Osteocyte (in vitro differentiated cells): ENCODE results near the gene OR10G7. TPM values are rescaled to one million over a fixed set of nuclear protein-coding genes. Genes with fewer than 3 reads are reported as not detected.

Source experiments
- DNase-seq: peaks from one replicate; pipeline ENCODE4 v3.0.0; 2021; ENCODE audit warnings: mixed read lengths; ENCODE audit not compliant: unreplicated experiment; ENCODE audit errors: extremely low spot score
- H3K27ac Mint-ChIP-seq: one replicate; pipeline ENCODE4 v1.8.0; 2021; ENCODE audit warnings: mild to moderate bottlenecking, mixed read lengths; ENCODE audit not compliant: unreplicated experiment
- H3K27me3 Mint-ChIP-seq: one replicate; pipeline ENCODE4 v1.8.0; 2021; ENCODE audit warnings: mixed read lengths; ENCODE audit not compliant: unreplicated experiment
- H3K36me3 Mint-ChIP-seq: one replicate; pipeline ENCODE4 v1.8.0; 2021; ENCODE audit warnings: mixed read lengths; ENCODE audit not compliant: unreplicated experiment
- H3K4me1 Mint-ChIP-seq: one replicate; pipeline ENCODE4 v1.8.0; 2021; ENCODE audit warnings: mixed read lengths; ENCODE audit not compliant: unreplicated experiment
- H3K4me3 Mint-ChIP-seq: one replicate; pipeline ENCODE4 v1.8.0; 2021; ENCODE audit warnings: mild to moderate bottlenecking, moderate library complexity, mixed read lengths; ENCODE audit not compliant: unreplicated experiment
- H3K9me3 Mint-ChIP-seq: one replicate; pipeline ENCODE4 v1.8.0; 2021; ENCODE audit warnings: mixed read lengths; ENCODE audit not compliant: unreplicated experiment
- total RNA-seq: library from RNA; stranded (reverse); gene quantifications from 2 replicates; pipeline ENCODE4 v1.2.1, GENCODE V29; 2021
- TF ChIP-seq, protein P1 (sequence below): fragments of 200-600 bp; sonication (generic); IDR thresholded peaks from 2 replicates; pipeline ENCODE4 v1.5.0; 2021; ENCODE audit warnings: antibody characterized with exemption, mild to moderate bottlenecking, moderate library complexity

OR10G7 gene
- total RNA-seq, 1 donor from 2014 or later: not detected

DNA sequence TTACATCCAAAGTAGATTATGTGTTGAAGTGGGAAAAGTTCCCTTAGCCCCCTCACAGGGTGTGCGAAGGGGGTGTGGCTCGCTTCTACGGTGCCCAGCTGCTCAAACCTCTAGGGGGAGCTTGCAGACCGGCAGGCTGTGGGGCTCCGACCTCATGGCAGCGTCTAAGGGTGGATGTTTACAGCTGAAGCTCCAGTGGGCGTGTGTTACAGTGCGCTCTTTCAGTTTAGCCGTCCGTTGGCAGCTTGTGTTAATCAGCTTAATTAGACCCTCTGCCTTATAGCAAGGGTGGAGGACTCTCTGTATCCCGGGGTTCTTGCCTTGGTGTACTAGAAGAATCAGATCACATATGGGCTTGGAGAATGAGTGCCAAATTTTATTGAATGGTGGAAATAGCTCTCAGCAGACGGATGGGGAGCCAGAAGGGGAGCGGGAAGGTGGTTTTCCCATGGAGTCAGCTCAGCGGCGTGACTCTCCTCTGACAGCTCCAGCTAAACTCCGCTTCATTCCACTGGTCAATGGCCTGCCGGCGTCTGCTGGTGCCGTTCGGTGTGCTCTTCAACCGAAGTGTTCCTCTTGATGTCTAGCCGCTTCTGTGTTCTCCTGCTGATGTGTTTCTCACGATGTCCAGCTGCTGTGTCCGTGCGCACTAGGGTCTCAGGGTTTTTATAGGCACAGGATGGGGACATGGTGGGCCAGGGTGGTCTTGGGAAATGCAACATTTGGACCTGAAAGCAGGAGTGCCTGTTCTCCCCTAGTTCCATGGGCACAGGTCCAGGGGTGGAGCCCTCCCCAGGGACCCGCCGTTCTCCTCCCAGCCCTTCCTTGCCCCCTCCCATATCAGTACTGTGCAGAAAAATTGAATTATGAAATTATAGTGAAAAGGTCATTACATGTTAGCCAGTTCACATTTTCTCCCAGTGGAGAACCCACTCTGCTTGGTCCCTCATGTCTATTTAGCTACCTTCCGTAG, 28.6 kb upstream of the OR10G7 start:
- no peak overlapping the region for H3K4me3 Mint-ChIP-seq
- no peak for DNase-seq

GRCh38 chr11:124068601-124069110, 27.5 kb upstream of the OR10G7 start:
- Mint-ChIP-seq H3K4me1 (peaks cover 3% of the 10 kb centered on the region), H3K36me3 (no peaks in the 10 kb centered on the region), H3K9me3 (no peaks in the 10 kb centered on the region), H3K4me3 (no peak overlapping the region), H3K27me3 (peaks cover 48% of the 10 kb centered on the region), H3K27ac (no peak overlapping the region)
- no peak for DNase-seq
- TF ChIP-seq, protein P1, sequence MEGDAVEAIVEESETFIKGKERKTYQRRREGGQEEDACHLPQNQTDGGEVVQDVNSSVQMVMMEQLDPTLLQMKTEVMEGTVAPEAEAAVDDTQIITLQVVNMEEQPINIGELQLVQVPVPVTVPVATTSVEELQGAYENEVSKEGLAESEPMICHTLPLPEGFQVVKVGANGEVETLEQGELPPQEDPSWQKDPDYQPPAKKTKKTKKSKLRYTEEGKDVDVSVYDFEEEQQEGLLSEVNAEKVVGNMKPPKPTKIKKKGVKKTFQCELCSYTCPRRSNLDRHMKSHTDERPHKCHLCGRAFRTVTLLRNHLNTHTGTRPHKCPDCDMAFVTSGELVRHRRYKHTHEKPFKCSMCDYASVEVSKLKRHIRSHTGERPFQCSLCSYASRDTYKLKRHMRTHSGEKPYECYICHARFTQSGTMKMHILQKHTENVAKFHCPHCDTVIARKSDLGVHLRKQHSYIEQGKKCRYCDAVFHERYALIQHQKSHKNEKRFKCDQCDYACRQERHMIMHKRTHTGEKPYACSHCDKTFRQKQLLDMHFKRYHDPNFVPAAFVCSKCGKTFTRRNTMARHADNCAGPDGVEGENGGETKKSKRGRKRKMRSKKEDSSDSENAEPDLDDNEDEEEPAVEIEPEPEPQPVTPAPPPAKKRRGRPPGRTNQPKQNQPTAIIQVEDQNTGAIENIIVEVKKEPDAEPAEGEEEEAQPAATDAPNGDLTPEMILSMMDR: no peak

More for the DNA sequence above, 28.6 kb upstream of the OR10G7 start:
- no peaks in the 10 kb centered on the region for H3K9me3 Mint-ChIP-seq
- H3K36me3 Mint-ChIP-seq: no peaks in the 10 kb centered on the region
- TF ChIP-seq, protein P1: peak; percentile 53
- peaks cover 3% of the 10 kb centered on the region for H3K4me1 Mint-ChIP-seq
- peaks cover 45% of the 10 kb centered on the region for H3K27me3 Mint-ChIP-seq
- no peak overlapping the region for H3K27ac Mint-ChIP-seq

DNA sequence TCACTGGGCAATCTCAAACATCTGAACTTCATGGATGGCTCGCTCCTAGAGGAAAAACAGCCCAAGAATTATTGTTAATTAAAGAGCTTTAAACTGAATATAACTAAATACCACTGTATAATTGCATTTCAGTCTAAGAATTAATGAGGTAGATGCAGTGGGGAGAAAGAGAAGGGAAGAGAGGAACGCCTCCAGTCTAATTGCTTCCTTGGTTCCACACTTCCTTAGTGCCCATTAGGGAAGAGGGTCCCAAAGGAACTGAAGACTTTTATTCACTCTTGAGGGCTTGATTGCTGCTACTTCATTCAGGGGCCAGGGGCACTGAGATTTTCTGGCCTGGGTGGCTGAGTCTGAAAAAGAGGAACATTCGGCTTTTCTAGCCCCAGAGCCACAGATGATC, 11.8 kb upstream of the OR10G7 start:
- Mint-ChIP-seq H3K4me3 (no peak overlapping the region), H3K27me3 (peaks cover 6% of the 10 kb centered on the region), H3K9me3 (no peaks in the 10 kb centered on the region), H3K36me3 (no peaks in the 10 kb centered on the region), H3K27ac (no peak overlapping the region), H3K4me1 (no peaks in the 10 kb centered on the region)
- no peak for DNase-seq
- TF ChIP-seq, protein P1: no peak

GRCh38 chr11:124050748-124051147, 9.6 kb upstream of the OR10G7 start:
- no peak overlapping the region for H3K4me3 Mint-ChIP-seq
- H3K27ac Mint-ChIP-seq: no peak overlapping the region

More at GRCh38 chr11:124050748-124051147, 9.6 kb upstream of the OR10G7 start:
- Mint-ChIP-seq H3K36me3 (no peaks in the 10 kb centered on the region), H3K27me3 (peaks cover 9% of the 10 kb centered on the region), H3K4me1 (no peaks in the 10 kb centered on the region), H3K9me3 (no peaks in the 10 kb centered on the region)
- no peak for DNase-seq
- TF ChIP-seq, protein P1: no peak
